Thoracic aorta (tissue), 2 donors: ENCODE results near the gene TCEA3. TPM values are rescaled to one million over a fixed set of nuclear protein-coding genes. Genes with fewer than 3 reads are reported as not detected.

ENCODE experiments used
- ATAC-seq: fragments of 150-250 bp; one replicate; pipeline ENCODE4 v1.8.0; 2017; ENCODE audit warnings: low read depth; ENCODE audit not compliant: insufficient number of reproducible peaks, low FRiP score
- DNase-seq: peaks from one replicate; pipeline ENCODE4 v3.0.0-alpha.2; 2020; ENCODE audit warnings: low spot score
- H3K27ac ChIP-seq, 2 donors: fragments of 200-600 bp; sonication (generic); 1 replicate in 1 of 2; 2 replicates in 1 of 2; pipeline ENCODE4 v1.5.1; 2016; ENCODE audit warnings: mild to moderate bottlenecking in 2 of 2, moderate library complexity in 2 of 2
- H3K27me3 ChIP-seq: fragments of 200-600 bp; sonication (generic); replicated peaks from 2 replicates; pipeline ENCODE4 v1.6.0; 2016; ENCODE audit warnings: mild to moderate bottlenecking; ENCODE audit not compliant: insufficient read depth
- H3K36me3 ChIP-seq: fragments of 200-600 bp; sonication (generic); one replicate; pipeline ENCODE4 v1.5.1; 2016
- H3K4me1 ChIP-seq, 2 donors: fragments of 200-600 bp; sonication (generic); 1 replicate in 1 of 2; 2 replicates in 1 of 2; pipeline versions ENCODE4 v1.5.1 to v1.6.0; 2016; ENCODE audit warnings: low read depth in 2 of 2, mild to moderate bottlenecking in 1 of 2; ENCODE audit not compliant: control insufficient read depth in 1 of 2
- H3K4me3 ChIP-seq: fragments of 200-600 bp; sonication (generic); 2 replicates; pipeline ENCODE4 v1.5.1; 2016; ENCODE audit warnings: mild to moderate bottlenecking
- H3K9me3 ChIP-seq: fragments of 200-600 bp; sonication (generic); 2 replicates; pipeline ENCODE4 v1.5.1; 2016
- CTCF ChIP-seq: fragments of 200-600 bp; sonication (generic); IDR thresholded peaks from one replicate; pipeline ENCODE4 v1.5.1; 2019; ENCODE audit warnings: antibody characterized with exemption
- total RNA-seq, 2 donors: library from RNA; depleted of rRNA; stranded (reverse); fragments of >200 nt; gene quantifications; one replicate each; pipeline versions ENCODE4 v1.1.0 to v1.2.3, GENCODE V29; 2016

Gene TCEA3
- 10 to 100 TPM; 22.2 to 39.5 TPM for total RNA-seq

- DNase-seq (no peak), ATAC-seq (no peak)
- H3K27me3 ChIP-seq: no peaks in the 10 kb centered on the region
- H3K9me3 ChIP-seq: no peaks in the 10 kb centered on the region
- H3K27ac ChIP-seq: peak within 1 kb of the TSS; percentile 81 to 84
- H3K4me3 ChIP-seq: peak within 1 kb of the TSS; percentile 94
- H3K36me3 ChIP-seq: peaks cover 3% of the 10 kb centered on the region
- no peak for TF ChIP-seq CTCF
- peaks cover 24 to 34% of the 10 kb centered on the region in 2 donors for H3K4me1 ChIP-seq
Observed at GRCh38 chr1:23424293-23425192, at the start of gene TCEA3. Gene TCEA3 (minus strand): TSS chr1:23424748. CDS start chr1:23424633, 115 bp downstream.

- peaks cover 11 to 36% of the 10 kb centered on the region in 2 donors for H3K4me1 ChIP-seq
- H3K9me3 ChIP-seq: no peaks in the 10 kb centered on the region
- H3K27me3 ChIP-seq: no peaks in the 10 kb centered on the region
- ATAC-seq (no peak), DNase-seq (no peak)
- no peak overlapping the region for H3K27ac ChIP-seq
- H3K4me3 ChIP-seq: no peak overlapping the region
- no peaks in the 10 kb centered on the region for H3K36me3 ChIP-seq
- no peak for TF ChIP-seq CTCF
Observed at GRCh38 chr1:23473037-23473800, 48.7 kb upstream of the TCEA3 start.

- Histone ChIP-seq H3K4me1 (peaks cover 11 to 36% of the 10 kb centered on the region in 2 donors), H3K27ac (no peak overlapping the region), H3K27me3 (no peaks in the 10 kb centered on the region)
Observed at GRCh38 chr1:23472351-23473036, 47.9 kb upstream of the TCEA3 start.

GRCh38 chr1:23471473-23472075 lies 47.0 kb upstream of the TCEA3 start:
- Histone ChIP-seq H3K27me3 (no peaks in the 10 kb centered on the region), H3K36me3 (no peaks in the 10 kb centered on the region), H3K4me1 (peaks cover 11 to 36% of the 10 kb centered on the region in 2 donors), H3K4me3 (no peak overlapping the region), H3K9me3 (no peaks in the 10 kb centered on the region), H3K27ac (no peak overlapping the region)
- DNase-seq: no peak
- ATAC-seq: no peak
- TF ChIP-seq CTCF: no peak

More at GRCh38 chr1:23472351-23473036, 47.9 kb upstream of the TCEA3 start:
- H3K36me3 ChIP-seq: no peaks in the 10 kb centered on the region
- DNase-seq: no peak
- H3K4me3 ChIP-seq: no peak overlapping the region
- no peak for ATAC-seq
- H3K9me3 ChIP-seq: no peaks in the 10 kb centered on the region
- no peak for TF ChIP-seq CTCF
